Transverse colon (tissue), 4 donors: Measurements from ENCODE around the gene CAMTA1. TPM values are rescaled to one million over a fixed set of nuclear protein-coding genes. Genes with fewer than 3 reads are reported as not detected.

Experiments used
- DNase-seq: peaks from one replicate; pipeline ENCODE4 v3.0.0-alpha.2; 2019
- H3K27ac ChIP-seq, 4 donors: fragments of 200-600 bp; sonication (generic); 2 replicates each; pipeline ENCODE4 v1.5.1; 2016 to 2018; ENCODE audit warnings: inconsistent platforms in 4 of 4
- H3K27me3 ChIP-seq: fragments of 200-600 bp; sonication (generic); 2 replicates; pipeline ENCODE4 v1.5.1; 2017; ENCODE audit warnings: inconsistent platforms
- H3K36me3 ChIP-seq, 4 donors: fragments of 200-600 bp; sonication (generic); 2 replicates each; pipeline ENCODE4 v1.5.1; 2017 to 2019; ENCODE audit warnings: inconsistent platforms in 4 of 4
- H3K4me1 ChIP-seq, 4 donors: fragments of 200-600 bp; sonication (generic); 2 replicates each; pipeline ENCODE4 v1.5.1; 2017 to 2020; ENCODE audit warnings: inconsistent platforms in 4 of 4
- H3K4me3 ChIP-seq, 4 donors: fragments of 200-600 bp; sonication (generic); 1 replicate in 1 of 4; 2 replicates in 3 of 4; pipeline versions ENCODE4 v1.5.1 to v1.6.1; 2017 to 2019; ENCODE audit warnings: inconsistent platforms in 4 of 4
- H3K9me3 ChIP-seq, 2 donors: fragments of 200-600 bp; sonication (generic); 2 replicates each; pipeline ENCODE4 v1.5.1; 2017 to 2019; ENCODE audit warnings: inconsistent platforms in 2 of 2
- EP300 ChIP-seq: sonication (generic); formaldehyde crosslinking; IDR thresholded peaks from one replicate; pipeline ENCODE4 v1.6.1; 2017; ENCODE audit warnings: antibody characterized with exemption, low read depth
- POLR2A ChIP-seq: fragments of 450-650 bp; IDR thresholded peaks from one replicate; pipeline ENCODE4 v1.6.1; 2016; ENCODE audit warnings: antibody characterized with exemption, mild to moderate bottlenecking, moderate library complexity
- POLR2AphosphoS5 ChIP-seq, 3 donors: sonication (generic); formaldehyde crosslinking; IDR thresholded peaks; one replicate each; pipeline ENCODE4 v1.6.1; 2016; ENCODE audit warnings: antibody characterized with exemption in 3 of 3
- WGBS, 2 donors: methylation state at CpG; one replicate each; pipeline ENCODE4 v1.1.5; 2018; ENCODE audit warnings: low coverage in 1 of 2; 5-methylcytosine and 5-hydroxymethylcytosine counted together
- in situ Hi-C, 4 donors: fragments of 200-750 bp; cut with MboI; loops; one replicate each; pipeline versions ENCODE4 v1.15.0 to v1.15.1; 2017; ENCODE audit warnings: low sequenced_read_pairs in 3 of 4, low pct_ligation_motif_present in 1 of 4, low pct_unique_long_range_greater_than_20kb in 1 of 4
- intact Hi-C: fragments of 100-400 bp; cut with DNase I; formaldehyde crosslinking; loops from one replicate; pipeline ENCODE4 v1.15.1; 2023; ENCODE audit warnings: low total_unique reads
- total RNA-seq, 4 donors: library from RNA; depleted of rRNA; stranded (reverse); fragments of >200 nt; gene quantifications; one replicate each; pipeline ENCODE4 v1.1.0, GENCODE V29; 2016
- TF ChIP-seq, protein P1 (sequence below), 5 experiments: fragments of 200-600 bp in 3 of 5; fragments of 450-650 bp in 2 of 5; sonication (generic) in 3 of 5; IDR thresholded peaks; 1 replicate in 2 of 5; 2 replicates in 3 of 5; pipeline ENCODE4 v1.5.1; 2016 to 2017; ENCODE audit warnings: antibody characterized with exemption in 5 of 5, inconsistent platforms in 3 of 5, mild to moderate bottlenecking in 2 of 5, moderate library complexity in 1 of 5

Gene CAMTA1
- total RNA-seq, 4 donors from 2014 or later, result 93.8 to 268 (median 130) TPM

- no peak overlapping the region for H3K4me3 ChIP-seq
- DNase-seq, result no peak
- H3K4me1 ChIP-seq, result no peaks in the 10 kb centered on the region
- H3K36me3 ChIP-seq, result no peaks in the 10 kb centered on the region
- TF ChIP-seq, protein P1, sequence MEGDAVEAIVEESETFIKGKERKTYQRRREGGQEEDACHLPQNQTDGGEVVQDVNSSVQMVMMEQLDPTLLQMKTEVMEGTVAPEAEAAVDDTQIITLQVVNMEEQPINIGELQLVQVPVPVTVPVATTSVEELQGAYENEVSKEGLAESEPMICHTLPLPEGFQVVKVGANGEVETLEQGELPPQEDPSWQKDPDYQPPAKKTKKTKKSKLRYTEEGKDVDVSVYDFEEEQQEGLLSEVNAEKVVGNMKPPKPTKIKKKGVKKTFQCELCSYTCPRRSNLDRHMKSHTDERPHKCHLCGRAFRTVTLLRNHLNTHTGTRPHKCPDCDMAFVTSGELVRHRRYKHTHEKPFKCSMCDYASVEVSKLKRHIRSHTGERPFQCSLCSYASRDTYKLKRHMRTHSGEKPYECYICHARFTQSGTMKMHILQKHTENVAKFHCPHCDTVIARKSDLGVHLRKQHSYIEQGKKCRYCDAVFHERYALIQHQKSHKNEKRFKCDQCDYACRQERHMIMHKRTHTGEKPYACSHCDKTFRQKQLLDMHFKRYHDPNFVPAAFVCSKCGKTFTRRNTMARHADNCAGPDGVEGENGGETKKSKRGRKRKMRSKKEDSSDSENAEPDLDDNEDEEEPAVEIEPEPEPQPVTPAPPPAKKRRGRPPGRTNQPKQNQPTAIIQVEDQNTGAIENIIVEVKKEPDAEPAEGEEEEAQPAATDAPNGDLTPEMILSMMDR (IDR thresholded peaks at IDR 0.05), result no peak
- TF ChIP-seq POLR2AphosphoS5 (IDR thresholded peaks at IDR 0.05) (no peak), POLR2A (no peak), EP300 (no peak)
- no peak overlapping the region for H3K27ac ChIP-seq
- in situ Hi-C loops, result no loop called here
- no peaks in the 10 kb centered on the region for H3K9me3 ChIP-seq
- intact Hi-C loops, result no loop called here
- WGBS, 2 donors, result 58 to 76% methylated on average over 3 to 4 of the region's 4 CpGs
- peaks cover 6% of the 10 kb centered on the region for H3K27me3 ChIP-seq
These were observed 401.8 kb downstream of the CAMTA1 start for GRCh38 chr1:7187112-7187493.

- WGBS, 2 donors, result 85 to 90% methylated on average over 3 of the region's 3 CpGs
- Histone ChIP-seq H3K27ac (no peak overlapping the region), H3K9me3 (no peaks in the 10 kb centered on the region), H3K4me3 (no peak overlapping the region), H3K27me3 (peaks cover 1% of the 10 kb centered on the region), H3K36me3 (no peaks in the 10 kb centered on the region), H3K4me1 (no peaks in the 10 kb centered on the region)
- DNase-seq, result no peak
- intact Hi-C loops (no loop called here), in situ Hi-C loops (no loop called here)
- TF ChIP-seq, protein P1 (IDR thresholded peaks at IDR 0.05), result no peak
- TF ChIP-seq EP300, result no peak
- no peak for TF ChIP-seq POLR2A
- no peak for TF ChIP-seq POLR2AphosphoS5 (IDR thresholded peaks at IDR 0.05)
These were observed 405.0 kb downstream of the CAMTA1 start for GRCh38 chr1:7190261-7190660.

- in situ Hi-C loops (no loop called here), intact Hi-C loops (no loop called here)
- 91 to 100% methylated on average over 3 to 10 of the region's 10 CpGs for WGBS, 2 donors
These were observed 407.2 kb downstream of the CAMTA1 start for GRCh38 chr1:7192453-7192852.

GRCh38 chr1:7196036-7196911 is 411.0 kb downstream of the CAMTA1 start:
- no peak for DNase-seq
- intact Hi-C loops (no loop called here), in situ Hi-C loops (no loop called here)
- H3K27me3 ChIP-seq, result peaks cover 7% of the 10 kb centered on the region
- H3K36me3 ChIP-seq, result no peaks in the 10 kb centered on the region
- no peak overlapping the region for H3K4me3 ChIP-seq
- no peaks in the 10 kb centered on the region for H3K9me3 ChIP-seq
- H3K4me1 ChIP-seq, result no peaks in the 10 kb centered on the region
- WGBS, 2 donors, result 65 to 73% methylated on average over 3 to 7 of the region's 7 CpGs
- H3K27ac ChIP-seq, result no peak overlapping the region
- TF ChIP-seq POLR2A, result no peak
- TF ChIP-seq, protein P1 (IDR thresholded peaks at IDR 0.05), result no peak
- no peak for TF ChIP-seq EP300
- TF ChIP-seq POLR2AphosphoS5 (IDR thresholded peaks at IDR 0.05), result no peak

More at GRCh38 chr1:7192453-7192852, 407.2 kb downstream of the CAMTA1 start:
- DNase-seq, result no peak
- no peaks in the 10 kb centered on the region for H3K36me3 ChIP-seq
- no peaks in the 10 kb centered on the region for H3K4me1 ChIP-seq
- H3K27me3 ChIP-seq, result no peaks in the 10 kb centered on the region
- no peak for TF ChIP-seq POLR2AphosphoS5 (IDR thresholded peaks at IDR 0.05)
- no peak for TF ChIP-seq EP300
- TF ChIP-seq, protein P1 (IDR thresholded peaks at IDR 0.05), result no peak
- TF ChIP-seq POLR2A, result no peak
- no peaks in the 10 kb centered on the region for H3K9me3 ChIP-seq
- H3K27ac ChIP-seq, result no peak overlapping the region
- H3K4me3 ChIP-seq, result no peak overlapping the region
